Measurements from ENCODE around the gene EPS15. TPM values are rescaled to one million over a fixed set of nuclear protein-coding genes. Genes with fewer than 3 reads are reported as not detected.

EPS15 gene
- total and polyA plus RNA-seq, 2 donors (not counting 1 experiment from before 2014, with no cell fraction given), result 40.3 to 151 TPM

GRCh38 chr1:51497340-51497739, 21.7 kb downstream of the EPS15 start:
- H3K27ac Mint-ChIP-seq, result no peak overlapping the region
- H3K4me1 ChIP-seq (ENCODE audit: control insufficient read depth in 2 of 2, insufficient read depth in 2 of 2, low read length in 2 of 2), result peaks cover 43 to 65% of the 10 kb centered on the region in 2 donors

More at GRCh38 chr1:51497340-51497739, 21.7 kb downstream of the EPS15 start:
- Mint-ChIP-seq H3K27me3 (no peaks in the 10 kb centered on the region), H3K9me3 (ENCODE audit: insufficient read depth) (no peaks in the 10 kb centered on the region), H3K4me3 (no peak overlapping the region), H3K4me1 (peaks cover 78% of the 10 kb centered on the region)
- H3K79me2 ChIP-seq (ENCODE audit: control insufficient read depth, insufficient read depth, low read length), result peaks cover 98% of the 10 kb centered on the region
- H3K4me2 ChIP-seq (replicated peaks; ENCODE audit: low read depth, low read length, poor library complexity, severe bottlenecking), result no peak overlapping the region
- 93% methylated on average over 2 of the region's 5 CpGs for WGBS (ENCODE audit: insufficient coverage)
- no peaks in the 10 kb centered on the region for H3K27me3 ChIP-seq (replicated peaks in 1 of 4; ENCODE audit: control extremely low read depth in 1 of 4, control insufficient read depth in 3 of 4, insufficient read depth in 4 of 4, low read length in 3 of 4)
- no peaks in the 10 kb centered on the region for H3K36me3 ChIP-seq (replicated peaks in 1 of 2; ENCODE audit: control extremely low read depth in 1 of 2, control insufficient read depth in 1 of 2, extremely low read depth in 1 of 2, insufficient read depth in 2 of 2, low read length in 1 of 2)
- no peak overlapping the region for H3K4me3 ChIP-seq (ENCODE audit: control extremely low read depth in 1 of 5, extremely low read depth in 1 of 5, insufficient read depth in 1 of 5, low read depth in 2 of 5, low read length in 4 of 5)
- no peaks in the 10 kb centered on the region for H3K9me3 ChIP-seq (ENCODE audit: control extremely low read depth in 1 of 3, control insufficient read depth in 2 of 3, insufficient read depth in 1 of 3, low read length in 2 of 3)
- H3K27ac ChIP-seq (ENCODE audit: low read length in 2 of 2), result no peak overlapping the region
- no peak overlapping the region for H2AFZ ChIP-seq (ENCODE audit: insufficient read depth, low read depth, low read length, poor library complexity, severe bottlenecking)
- TF ChIP-seq CTCF (IDR thresholded peaks at IDR 0.05), result no peak
- TF ChIP-seq EZH2 (IDR thresholded peaks at IDR 0.05; ENCODE audit: borderline replicate concordance, insufficient read depth, low read depth, low read length, poor library complexity, severe bottlenecking), result no peak
- H4K20me1 ChIP-seq (ENCODE audit: control insufficient read depth, insufficient read depth, low read length, poor library complexity, severe bottlenecking), result peaks cover 35% of the 10 kb centered on the region
- ChIA-PET CTCF (interaction anchor here (1.4 kb wide), 1 partner anchor 9 kb away, joined by 3 read pairs; no protein-coding TSS in a partner anchor), POLR2A (no interaction called here)
- DNase-seq (no peak), ATAC-seq (ENCODE audit: low read depth) (no peak)
- intact Hi-C loops (cut with micrococcal nuclease), result loop anchor here (5.0 kb wide), 1 partner anchor 80 kb away; no protein-coding TSS in a partner anchor
- no peak overlapping the region for H3K9ac ChIP-seq (ENCODE audit: low read length)

Measured in B cell (primary cell).